ENCODE measurements around the gene DNAH2.

Gene DNAH2

GRCh38 chr17:7818746-7819645 lies 101.5 kb downstream of the DNAH2 start:
- no peak for DNase-seq (ENCODE audit: low read depth in 2 of 2)

- no peak for DNase-seq (ENCODE audit: low read depth in 2 of 2)
These were observed 102.7 kb downstream of the DNAH2 start for GRCh38 chr17:7820231-7820630.

GRCh38 chr17:7822126-7822525 lies 104.6 kb downstream of the DNAH2 start:
- no peak for DNase-seq (ENCODE audit: low read depth in 2 of 2)

GRCh38 chr17:7823581-7824001 lies 106.0 kb downstream of the DNAH2 start:
- DNase-seq (ENCODE audit: low read depth in 2 of 2): no peak

- no peak for DNase-seq (ENCODE audit: low read depth in 2 of 2)
These were observed 106.7 kb downstream of the DNAH2 start for GRCh38 chr17:7824021-7824924.

GRCh38 chr17:7825206-7825990 lies 107.9 kb downstream of the DNAH2 start:
- no peak for DNase-seq (ENCODE audit: low read depth in 2 of 2)

GRCh38 chr17:7830616-7831015 lies 113.1 kb downstream of the DNAH2 start:
- DNase-seq (ENCODE audit: low read depth in 2 of 2): no peak

GRCh38 chr17:7831233-7831632 lies 113.7 kb downstream of the DNAH2 start:
- DNase-seq (ENCODE audit: low read depth in 2 of 2): no peak

- no peak for DNase-seq (ENCODE audit: low read depth in 2 of 2)
These were observed 114.9 kb downstream of the DNAH2 start for GRCh38 chr17:7832431-7832830.

GRCh38 chr17:7833011-7833794 lies 115.7 kb downstream of the DNAH2 start:
- no peak for DNase-seq (ENCODE audit: low read depth in 2 of 2)

- peak; percentile 72 for DNase-seq (ENCODE audit: low read depth in 2 of 2)
These were observed 116.4 kb downstream of the DNAH2 start, which contains the start of gene KDM6B for GRCh38 chr17:7833795-7834541. Gene KDM6B (plus strand): TSS chr17:7834217. CDS start chr17:7845555, 11,338 bp downstream.

- no peak for DNase-seq (ENCODE audit: low read depth in 2 of 2)
These were observed 117.0 kb downstream of the DNAH2 start for GRCh38 chr17:7834542-7834956.

- DNase-seq (ENCODE audit: low read depth in 2 of 2): peak; percentile 75 to 80
These were observed 117.6 kb downstream of the DNAH2 start for GRCh38 chr17:7834957-7835813.

GRCh38 chr17:7835814-7836595 lies 118.5 kb downstream of the DNAH2 start:
- no peak for DNase-seq (ENCODE audit: low read depth in 2 of 2)

GRCh38 chr17:7836596-7837407 lies 119.3 kb downstream of the DNAH2 start:
- DNase-seq (ENCODE audit: low read depth in 2 of 2): no peak

GRCh38 chr17:7837408-7838088 lies 120.0 kb downstream of the DNAH2 start:
- DNase-seq (ENCODE audit: low read depth in 2 of 2): no peak
